GM12891 (cell line): ENCODE results near the gene KCP.

Experiments
- POLR2A ChIP-seq: IDR thresholded peaks from 2 replicates; pipeline ENCODE4 v1.6.1; 2011; ENCODE audit warnings: low read depth, low read length, control low read depth
- POLR2AphosphoS5 ChIP-seq: IDR thresholded peaks from 2 replicates; pipeline ENCODE4 v1.6.1; 2011; ENCODE audit warnings: low read depth, low read length, control low read depth
- POU2F2 ChIP-seq: IDR thresholded peaks from 2 replicates; pipeline ENCODE4 v1.6.1; 2011; ENCODE audit warnings: low read depth, mild to moderate bottlenecking, control low read depth, low read length, moderate library complexity
- SPI1 ChIP-seq: IDR thresholded peaks from 2 replicates; pipeline ENCODE4 v1.6.1; 2011; ENCODE audit warnings: low read depth, low read length, control low read depth
- TAF1 ChIP-seq: IDR thresholded peaks from 2 replicates; pipeline ENCODE4 v1.6.1; 2011; ENCODE audit warnings: low read depth, low read length, control low read depth

DNA sequence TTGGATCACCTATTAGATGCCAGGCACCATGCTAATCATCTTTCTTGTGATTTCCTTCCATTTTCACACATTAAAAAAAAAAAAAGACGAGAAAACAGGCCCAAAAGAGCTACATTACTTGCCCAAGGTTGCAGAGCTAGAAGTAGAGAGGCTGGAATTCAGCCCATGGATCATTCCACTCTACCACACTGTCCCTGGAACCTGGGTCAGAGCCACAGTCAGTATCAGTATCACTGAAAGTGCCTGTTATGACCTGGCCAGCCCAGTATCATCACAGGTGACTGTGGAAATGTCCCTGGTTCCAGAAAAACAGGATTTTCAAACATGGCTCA, 83.6 kb downstream of the KCP start:
- TF ChIP-seq POLR2AphosphoS5 (no peak), POLR2A (no peak), TAF1 (no peak), POU2F2 (no peak), SPI1 (no peak)
